Prostate gland (tissue), 2 donors: Measurements from ENCODE around the gene SLC24A3.

Source experiments
- POLR2A ChIP-seq: fragments of 450-650 bp; IDR thresholded peaks from one replicate; pipeline ENCODE4 v1.6.1; 2016; ENCODE audit warnings: antibody characterized with exemption, mild to moderate bottlenecking
- TF ChIP-seq, protein P1 (sequence below), 4 experiments: fragments of 200-600 bp in 2 of 4; fragments of 450-650 bp in 2 of 4; sonication (generic) in 2 of 4; IDR thresholded peaks; 1 replicate in 3 of 4; 2 replicates in 1 of 4; pipeline ENCODE4 v1.5.1; 2016 to 2019; ENCODE audit warnings: antibody characterized with exemption in 4 of 4, mild to moderate bottlenecking in 2 of 4, moderate library complexity in 2 of 4

DNA sequence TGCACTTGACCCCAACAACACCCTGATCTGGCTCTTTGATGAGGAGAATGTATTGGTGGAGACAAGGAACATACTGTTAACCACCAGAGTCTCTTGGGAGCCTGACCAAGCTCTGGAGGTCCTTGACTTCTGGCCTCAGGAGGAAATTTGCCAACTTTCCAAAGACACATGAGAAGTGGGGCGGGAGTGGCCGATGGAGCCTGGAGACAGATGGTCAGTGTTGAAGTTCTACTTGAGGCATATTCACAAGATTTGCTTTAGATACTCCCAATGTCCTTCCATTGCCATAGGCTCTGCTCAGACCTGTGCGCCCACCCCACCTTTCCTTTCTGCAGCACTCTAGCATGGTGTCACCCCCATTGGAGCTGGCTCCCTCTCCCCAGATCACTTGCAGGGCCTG, 241.0 kb downstream of the SLC24A3 start:
- TF ChIP-seq POLR2A, result no peak
- TF ChIP-seq, protein P1, sequence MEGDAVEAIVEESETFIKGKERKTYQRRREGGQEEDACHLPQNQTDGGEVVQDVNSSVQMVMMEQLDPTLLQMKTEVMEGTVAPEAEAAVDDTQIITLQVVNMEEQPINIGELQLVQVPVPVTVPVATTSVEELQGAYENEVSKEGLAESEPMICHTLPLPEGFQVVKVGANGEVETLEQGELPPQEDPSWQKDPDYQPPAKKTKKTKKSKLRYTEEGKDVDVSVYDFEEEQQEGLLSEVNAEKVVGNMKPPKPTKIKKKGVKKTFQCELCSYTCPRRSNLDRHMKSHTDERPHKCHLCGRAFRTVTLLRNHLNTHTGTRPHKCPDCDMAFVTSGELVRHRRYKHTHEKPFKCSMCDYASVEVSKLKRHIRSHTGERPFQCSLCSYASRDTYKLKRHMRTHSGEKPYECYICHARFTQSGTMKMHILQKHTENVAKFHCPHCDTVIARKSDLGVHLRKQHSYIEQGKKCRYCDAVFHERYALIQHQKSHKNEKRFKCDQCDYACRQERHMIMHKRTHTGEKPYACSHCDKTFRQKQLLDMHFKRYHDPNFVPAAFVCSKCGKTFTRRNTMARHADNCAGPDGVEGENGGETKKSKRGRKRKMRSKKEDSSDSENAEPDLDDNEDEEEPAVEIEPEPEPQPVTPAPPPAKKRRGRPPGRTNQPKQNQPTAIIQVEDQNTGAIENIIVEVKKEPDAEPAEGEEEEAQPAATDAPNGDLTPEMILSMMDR (IDR thresholded peaks at IDR 0.05), result no peak
